Type B pancreatic cell (in vitro differentiated cells): Measurements from ENCODE around the gene RIC1. TPM values are rescaled to one million over a fixed set of nuclear protein-coding genes. Genes with fewer than 3 reads are reported as not detected.

Source experiments
- DNase-seq: peaks from one replicate; pipeline ENCODE4 v3.0.0; 2021; ENCODE audit warnings: mixed read lengths; ENCODE audit not compliant: unreplicated experiment; ENCODE audit errors: extremely low spot score
- H3K27ac Mint-ChIP-seq: 2 replicates; pipeline ENCODE4 v1.8.0; 2021; ENCODE audit warnings: mild to moderate bottlenecking, mixed read lengths
- H3K27me3 Mint-ChIP-seq: 2 replicates; pipeline ENCODE4 v1.8.0; 2021; ENCODE audit warnings: mixed read lengths
- H3K36me3 Mint-ChIP-seq: 2 replicates; pipeline ENCODE4 v1.8.0; 2021; ENCODE audit warnings: mixed read lengths
- H3K4me1 Mint-ChIP-seq: one replicate; pipeline ENCODE4 v1.8.0; 2021; ENCODE audit warnings: mixed read lengths; ENCODE audit not compliant: unreplicated experiment
- H3K4me3 Mint-ChIP-seq: 2 replicates; pipeline ENCODE4 v1.8.0; 2021; ENCODE audit warnings: mild to moderate bottlenecking, mixed read lengths
- H3K9me3 Mint-ChIP-seq: 2 replicates; pipeline ENCODE4 v1.8.0; 2021; ENCODE audit warnings: mixed read lengths
- total RNA-seq: library from RNA; stranded (reverse); gene quantifications from 2 replicates; pipeline ENCODE4 v1.2.1, GENCODE V29; 2021; ENCODE audit warnings: low replicate concordance
- TF ChIP-seq, protein P1 (sequence below): fragments of 200-600 bp; sonication (generic); conservative IDR thresholded peaks from 2 replicates; pipeline ENCODE4 v1.5.0; 2021; ENCODE audit warnings: antibody characterized with exemption, mild to moderate bottlenecking

Gene RIC1
- total RNA-seq, 1 donor from 2014 or later: 26.6 TPM

DNA sequence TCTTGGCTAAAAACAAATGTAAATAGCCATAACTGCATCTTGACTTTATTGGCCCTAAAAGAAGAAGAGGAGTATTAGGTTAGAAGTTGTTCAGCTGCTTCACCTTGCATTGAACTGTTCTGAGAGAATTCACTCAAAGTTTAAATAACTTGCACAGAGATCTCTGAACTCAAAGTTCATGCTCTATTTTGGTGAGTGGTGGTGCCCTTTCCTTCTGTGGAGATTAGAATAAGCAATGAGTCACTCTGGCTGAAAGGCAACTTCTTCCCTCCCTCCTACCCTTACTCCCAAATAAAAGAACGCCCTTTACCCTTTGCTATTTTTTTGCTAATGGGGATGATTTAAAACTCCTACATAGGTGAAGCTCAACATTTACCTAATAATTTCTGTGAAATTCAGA is 155.1 kb downstream of the RIC1 start:
- no peak for DNase-seq
- Mint-ChIP-seq H3K36me3 (peaks cover 56% of the 10 kb centered on the region), H3K4me1 (no peaks in the 10 kb centered on the region), H3K27me3 (no peaks in the 10 kb centered on the region), H3K4me3 (no peak overlapping the region), H3K27ac (no peak overlapping the region), H3K9me3 (peaks cover 16% of the 10 kb centered on the region)
- TF ChIP-seq, protein P1, sequence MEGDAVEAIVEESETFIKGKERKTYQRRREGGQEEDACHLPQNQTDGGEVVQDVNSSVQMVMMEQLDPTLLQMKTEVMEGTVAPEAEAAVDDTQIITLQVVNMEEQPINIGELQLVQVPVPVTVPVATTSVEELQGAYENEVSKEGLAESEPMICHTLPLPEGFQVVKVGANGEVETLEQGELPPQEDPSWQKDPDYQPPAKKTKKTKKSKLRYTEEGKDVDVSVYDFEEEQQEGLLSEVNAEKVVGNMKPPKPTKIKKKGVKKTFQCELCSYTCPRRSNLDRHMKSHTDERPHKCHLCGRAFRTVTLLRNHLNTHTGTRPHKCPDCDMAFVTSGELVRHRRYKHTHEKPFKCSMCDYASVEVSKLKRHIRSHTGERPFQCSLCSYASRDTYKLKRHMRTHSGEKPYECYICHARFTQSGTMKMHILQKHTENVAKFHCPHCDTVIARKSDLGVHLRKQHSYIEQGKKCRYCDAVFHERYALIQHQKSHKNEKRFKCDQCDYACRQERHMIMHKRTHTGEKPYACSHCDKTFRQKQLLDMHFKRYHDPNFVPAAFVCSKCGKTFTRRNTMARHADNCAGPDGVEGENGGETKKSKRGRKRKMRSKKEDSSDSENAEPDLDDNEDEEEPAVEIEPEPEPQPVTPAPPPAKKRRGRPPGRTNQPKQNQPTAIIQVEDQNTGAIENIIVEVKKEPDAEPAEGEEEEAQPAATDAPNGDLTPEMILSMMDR: no peak

DNA sequence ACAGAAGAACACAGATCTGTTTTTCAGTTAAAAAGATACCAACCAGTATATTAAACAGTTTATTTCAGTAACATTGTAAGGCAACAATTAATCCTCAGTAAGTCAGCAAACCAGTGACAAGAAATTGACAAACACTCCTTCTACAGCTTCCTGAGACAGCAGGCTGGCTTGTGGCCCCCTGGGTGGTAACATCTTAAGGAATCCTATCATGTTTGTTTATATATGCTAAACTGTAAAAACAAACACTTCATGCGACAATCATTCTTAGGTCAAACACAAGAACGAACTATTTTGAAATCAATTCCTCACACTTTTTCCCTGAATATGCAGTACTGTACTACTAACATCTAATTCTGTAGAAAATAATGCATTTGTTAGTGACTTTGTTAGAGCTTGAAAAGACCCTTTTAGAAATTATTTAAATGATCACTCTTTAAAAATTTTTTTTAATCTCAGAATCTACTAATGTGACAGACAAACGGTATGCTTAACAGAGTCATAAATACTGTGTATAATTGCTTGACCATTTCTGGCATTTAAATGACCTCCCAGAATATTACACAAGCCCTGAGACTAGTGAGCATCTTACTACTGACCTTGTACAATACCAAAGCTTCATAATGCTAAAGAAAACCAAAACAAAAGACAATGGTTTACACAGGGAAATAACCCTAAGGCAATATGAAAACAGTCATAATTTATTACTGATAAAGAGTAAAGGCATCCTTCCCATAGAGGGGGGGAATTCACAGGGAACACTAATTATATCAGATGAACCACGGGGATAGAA is 155.8 kb downstream of the RIC1 start:
- H3K4me1 Mint-ChIP-seq: no peaks in the 10 kb centered on the region
- H3K27ac Mint-ChIP-seq: no peak overlapping the region
- peaks cover 54% of the 10 kb centered on the region for H3K36me3 Mint-ChIP-seq
- no peak overlapping the region for H3K4me3 Mint-ChIP-seq
- no peaks in the 10 kb centered on the region for H3K27me3 Mint-ChIP-seq
- DNase-seq: no peak
- peaks cover 16% of the 10 kb centered on the region for H3K9me3 Mint-ChIP-seq
- TF ChIP-seq, protein P1: no peak

DNA sequence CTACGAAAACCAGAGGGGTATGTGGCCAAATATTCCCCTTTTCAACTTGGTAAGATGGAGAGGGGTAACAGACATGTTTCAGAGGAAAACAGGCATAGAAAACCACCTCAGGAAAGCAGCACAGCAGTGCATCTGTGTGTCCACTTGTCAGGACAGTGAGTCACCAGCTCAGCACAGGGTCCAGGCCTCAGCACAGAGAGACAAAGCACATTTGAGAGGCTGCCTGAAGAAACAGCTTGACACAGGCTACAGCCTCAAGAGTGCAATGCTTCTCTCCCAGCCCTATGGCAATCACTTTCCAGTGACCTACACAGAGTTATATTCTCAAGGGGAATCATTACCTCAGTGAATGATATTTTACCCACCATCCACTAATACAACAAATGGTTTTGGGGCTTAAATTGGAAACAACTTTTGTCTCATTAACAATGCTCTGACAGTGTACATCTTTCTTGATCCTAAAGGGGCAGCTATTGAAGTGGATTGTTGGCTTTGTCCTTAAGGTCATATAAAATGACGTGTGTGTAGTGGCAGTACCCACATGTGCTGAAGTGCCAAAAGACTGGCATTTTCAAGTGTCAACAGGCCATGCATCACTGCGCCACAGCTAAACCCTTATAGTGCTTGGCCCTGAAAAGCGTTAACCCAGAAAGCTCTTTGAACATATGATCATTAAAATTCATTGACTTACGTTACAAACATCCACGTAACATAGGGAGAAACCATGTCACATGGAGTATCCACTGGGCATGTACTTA is 157.6 kb downstream of the RIC1 start:
- TF ChIP-seq, protein P1: no peak
- no peaks in the 10 kb centered on the region for H3K27me3 Mint-ChIP-seq
- peaks cover 53% of the 10 kb centered on the region for H3K36me3 Mint-ChIP-seq
- DNase-seq: no peak
- H3K27ac Mint-ChIP-seq: no peak overlapping the region
- no peaks in the 10 kb centered on the region for H3K4me1 Mint-ChIP-seq
- no peak overlapping the region for H3K4me3 Mint-ChIP-seq
- H3K9me3 Mint-ChIP-seq: peaks cover 8% of the 10 kb centered on the region

DNA sequence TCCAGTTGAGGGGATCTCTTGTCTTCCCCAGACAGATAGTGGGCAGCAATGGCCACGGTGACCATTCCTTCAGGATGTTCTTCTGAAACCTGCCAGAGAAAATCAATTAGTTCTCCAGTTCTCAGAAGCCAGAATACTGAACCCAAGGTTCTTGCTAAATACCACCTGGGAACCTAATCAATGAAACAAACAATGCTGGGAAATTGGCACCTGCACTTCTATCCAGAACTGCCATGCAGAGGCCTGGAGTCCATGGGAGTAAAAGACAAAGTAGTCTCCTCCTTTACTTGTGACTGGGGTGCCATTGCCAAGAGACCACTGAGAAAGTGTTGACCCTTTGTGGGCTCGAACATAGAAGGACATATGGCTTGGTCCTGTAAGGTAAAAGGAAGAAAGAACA is 158.3 kb downstream of the RIC1 start:
- Mint-ChIP-seq H3K4me3 (no peak overlapping the region), H3K4me1 (no peaks in the 10 kb centered on the region), H3K27ac (no peak overlapping the region), H3K36me3 (peaks cover 53% of the 10 kb centered on the region), H3K9me3 (peaks cover 2% of the 10 kb centered on the region), H3K27me3 (no peaks in the 10 kb centered on the region)
- DNase-seq: no peak
- TF ChIP-seq, protein P1: no peak

DNA sequence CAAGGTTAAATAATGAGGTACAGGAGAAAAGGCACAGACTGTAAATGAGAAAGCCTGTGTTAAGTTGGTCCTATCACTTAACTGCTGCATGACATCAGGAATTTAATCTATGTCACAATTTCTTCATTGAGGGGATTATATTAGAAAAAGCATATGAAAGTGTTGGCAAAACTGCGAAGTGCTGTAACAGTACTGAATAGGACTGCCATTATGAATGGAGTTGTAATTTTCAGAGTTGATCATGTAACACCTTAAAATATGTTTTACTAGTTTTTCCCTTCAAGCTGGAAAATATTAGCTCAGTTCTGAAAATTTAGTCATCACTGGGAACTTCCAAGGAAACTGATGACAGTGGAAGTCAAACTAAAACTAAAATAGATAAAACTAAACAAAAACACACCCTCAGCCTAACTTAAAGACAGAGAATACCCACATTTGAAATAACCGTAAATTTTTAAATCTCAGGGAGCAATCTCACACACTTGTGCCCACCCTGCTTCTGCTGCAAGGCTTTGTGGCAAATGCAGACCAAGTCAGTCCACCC is 158.9 kb downstream of the RIC1 start:
- H3K27ac Mint-ChIP-seq: no peak overlapping the region
- DNase-seq: no peak
- H3K4me1 Mint-ChIP-seq: no peaks in the 10 kb centered on the region
- no peaks in the 10 kb centered on the region for H3K9me3 Mint-ChIP-seq
- no peak overlapping the region for H3K4me3 Mint-ChIP-seq
- no peaks in the 10 kb centered on the region for H3K27me3 Mint-ChIP-seq
- peaks cover 49% of the 10 kb centered on the region for H3K36me3 Mint-ChIP-seq
- TF ChIP-seq, protein P1: no peak
